KG1 (cell line): ENCODE results near the gene CACNB4.

Experiments
- DNase-seq: peaks from one replicate; lab custom pipeline; 2025; lab: John Stamatoyannopoulos, UW

CACNB4 gene

GRCh38 chr2:151853070-151853758 is 245.6 kb downstream of the CACNB4 start:
- DNase-seq = no peak

GRCh38 chr2:151852260-151853069 is 246.4 kb downstream of the CACNB4 start:
- no peak for DNase-seq

- no peak for DNase-seq
Observed at GRCh38 chr2:151851761-151852160, 247.1 kb downstream of the CACNB4 start.

GRCh38 chr2:151849413-151850010 is 249.3 kb downstream of the CACNB4 start:
- no peak for DNase-seq

- no peak for DNase-seq
Observed at GRCh38 chr2:151845884-151846283, 253.0 kb downstream of the CACNB4 start.

- DNase-seq = no peak
Observed at GRCh38 chr2:151845481-151845880, 253.4 kb downstream of the CACNB4 start.

GRCh38 chr2:151844211-151844896 is 254.5 kb downstream of the CACNB4 start:
- no peak for DNase-seq

- DNase-seq = no peak
Observed at GRCh38 chr2:151843691-151844061, 255.2 kb downstream of the CACNB4 start.

GRCh38 chr2:151842830-151843690 is 255.8 kb downstream of the CACNB4 start:
- no peak for DNase-seq

GRCh38 chr2:151841047-151841424 is 257.8 kb downstream of the CACNB4 start:
- no peak for DNase-seq

GRCh38 chr2:151840216-151841046 is 258.4 kb downstream of the CACNB4 start:
- no peak for DNase-seq

GRCh38 chr2:151837926-151838325 is 260.9 kb downstream of the CACNB4 start:
- DNase-seq = no peak

- peak; percentile 34 for DNase-seq
Observed at GRCh38 chr2:151833984-151834383, 264.9 kb downstream of the CACNB4 start.

- DNase-seq = no peak
Observed at GRCh38 chr2:151830961-151831360, 267.9 kb downstream of the CACNB4 start.

- no peak for DNase-seq
Observed at GRCh38 chr2:151828890-151829324, 269.9 kb downstream of the CACNB4 start.

- DNase-seq = peak; percentile 96
Observed at GRCh38 chr2:151828143-151828889, 270.5 kb downstream of the CACNB4 start, which contains the start of gene ARL5A. Gene ARL5A (minus strand): TSS chr2:151828421. CDS start chr2:151828176, 245 bp downstream.

GRCh38 chr2:151827564-151828142 is 271.2 kb downstream of the CACNB4 start:
- peak; percentile 48 for DNase-seq

GRCh38 chr2:151826737-151827157 is 272.1 kb downstream of the CACNB4 start:
- DNase-seq = peak; percentile 20

- DNase-seq = no peak
Observed at GRCh38 chr2:151824886-151825285, 274.0 kb downstream of the CACNB4 start.
